Natural killer cell (primary cell): Measurements from ENCODE around the gene COL4A1. TPM values are rescaled to one million over a fixed set of nuclear protein-coding genes. Genes with fewer than 3 reads are reported as not detected.

Experiments used
- ATAC-seq, 3 donors: fragments of 150-1000 bp in 2 of 3; fragments of 200-7000 bp in 1 of 3; cut with Tn5 transposase; 1 replicate in 1 of 3; 2 replicates in 2 of 3; pipeline ENCODE4 v1.10.0; 2021; ENCODE audit warnings: mild to moderate bottlenecking in 2 of 3, moderate library complexity in 2 of 3
- DNase-seq, 2 donors: peaks; one replicate each; pipeline versions ENCODE4 v3.0.0 to v3.0.0-alpha.2; 2013 to 2021; ENCODE audit warnings: mixed read lengths in 1 of 2
- H3K27ac ChIP-seq: one replicate; pipeline ENCODE4 v1.5.1; 2013; ENCODE audit warnings: mild to moderate bottlenecking, low read length
- H3K27me3 ChIP-seq: one replicate; pipeline ENCODE4 v1.6.1; 2013; ENCODE audit warnings: low read length; ENCODE audit not compliant: control insufficient read depth, insufficient read depth
- H3K36me3 ChIP-seq: one replicate; pipeline ENCODE4 v1.6.1; 2013; ENCODE audit warnings: low read length; ENCODE audit not compliant: control insufficient read depth, insufficient read depth
- H3K4me1 ChIP-seq: one replicate; pipeline ENCODE4 v1.6.1; 2013; ENCODE audit warnings: low read length; ENCODE audit not compliant: control insufficient read depth, insufficient read depth
- H3K4me3 ChIP-seq: one replicate; pipeline ENCODE4 v1.5.1; 2013; ENCODE audit warnings: low read length
- H3K9me3 ChIP-seq: one replicate; pipeline ENCODE4 v1.6.1; 2013; ENCODE audit warnings: low read length; ENCODE audit not compliant: control insufficient read depth, insufficient read depth
- H3K27ac Mint-ChIP-seq, 2 donors: one replicate each; pipeline ENCODE4 v1.8.0; 2022; ENCODE audit warnings: mild to moderate bottlenecking in 2 of 2, mixed read lengths in 2 of 2, moderate library complexity in 1 of 2
- H3K27me3 Mint-ChIP-seq, 2 donors: one replicate each; pipeline ENCODE4 v1.8.0; 2022; ENCODE audit warnings: low read depth in 2 of 2, mixed read lengths in 2 of 2
- H3K36me3 Mint-ChIP-seq: one replicate; pipeline ENCODE4 v1.8.0; 2022; ENCODE audit warnings: mixed read lengths
- H3K4me1 Mint-ChIP-seq, 2 donors: one replicate each; pipeline ENCODE4 v1.8.0; 2022; ENCODE audit warnings: mixed read lengths in 2 of 2
- H3K4me3 Mint-ChIP-seq: one replicate; pipeline ENCODE4 v1.8.0; 2022; ENCODE audit warnings: mild to moderate bottlenecking, moderate library complexity, mixed read lengths
- H3K9me3 Mint-ChIP-seq, 2 donors: one replicate each; pipeline ENCODE4 v1.8.0; 2022; ENCODE audit warnings: mixed read lengths in 2 of 2
- WGBS: methylation state at CpG from one replicate; pipeline ENCODE4 v1.1.7; 2013; ENCODE audit warnings: missing lambda C conversion rate; ENCODE audit not compliant: insufficient coverage; 5-methylcytosine and 5-hydroxymethylcytosine counted together
- intact Hi-C: fragments of 100-400 bp; cut with micrococcal nuclease; formaldehyde crosslinking; loops from one replicate; pipeline ENCODE4 v1.14.2; 2022
- total RNA-seq, 4 donors: library from RNA; stranded (reverse); fragments of 120-200 nt in 1 of 4; gene quantifications; one replicate each; pipeline versions ENCODE4 v1.2.3 to v1.2.4, GENCODE V29; 2013 to 2022
- TF ChIP-seq, protein P1 (sequence below): fragments of 200-600 bp; IDR thresholded peaks from one replicate; pipeline ENCODE4 v1.8.0; 2022; ENCODE audit warnings: antibody characterized with exemption

COL4A1 gene
- total RNA-seq, 3 donors from 2014 or later (not counting 1 experiment from before 2014, with no cell fraction given): not detected

DNA sequence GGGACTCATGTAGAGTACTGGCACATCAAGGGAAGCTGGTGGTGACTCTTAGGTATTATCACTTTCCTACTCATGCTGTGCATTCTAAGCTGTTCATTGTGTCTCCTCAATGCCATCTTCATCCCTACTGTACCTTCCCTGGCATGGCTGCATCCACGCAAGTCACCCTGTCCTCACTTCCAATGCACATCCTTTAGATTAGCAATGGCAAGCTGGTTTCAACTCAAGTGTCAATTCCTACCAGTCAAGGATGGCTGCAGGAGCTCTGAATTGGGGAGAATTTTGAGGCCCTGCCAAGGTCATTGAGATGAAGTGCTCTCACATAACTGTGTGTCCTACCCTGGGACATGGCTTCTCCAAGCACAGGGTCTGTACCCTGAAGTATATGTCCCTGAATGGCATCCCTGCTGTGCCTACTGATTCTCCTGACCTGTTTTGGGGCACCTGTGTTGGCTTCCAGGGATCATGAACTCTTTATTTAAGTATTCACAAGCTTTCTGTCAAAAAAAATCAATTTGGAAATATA is 24.6 kb downstream of the COL4A1 start:
- no peak overlapping the region for H3K4me3 ChIP-seq
- H3K27me3 Mint-ChIP-seq: peaks cover 5 to 28% of the 10 kb centered on the region in 2 donors
- TF ChIP-seq, protein P1, sequence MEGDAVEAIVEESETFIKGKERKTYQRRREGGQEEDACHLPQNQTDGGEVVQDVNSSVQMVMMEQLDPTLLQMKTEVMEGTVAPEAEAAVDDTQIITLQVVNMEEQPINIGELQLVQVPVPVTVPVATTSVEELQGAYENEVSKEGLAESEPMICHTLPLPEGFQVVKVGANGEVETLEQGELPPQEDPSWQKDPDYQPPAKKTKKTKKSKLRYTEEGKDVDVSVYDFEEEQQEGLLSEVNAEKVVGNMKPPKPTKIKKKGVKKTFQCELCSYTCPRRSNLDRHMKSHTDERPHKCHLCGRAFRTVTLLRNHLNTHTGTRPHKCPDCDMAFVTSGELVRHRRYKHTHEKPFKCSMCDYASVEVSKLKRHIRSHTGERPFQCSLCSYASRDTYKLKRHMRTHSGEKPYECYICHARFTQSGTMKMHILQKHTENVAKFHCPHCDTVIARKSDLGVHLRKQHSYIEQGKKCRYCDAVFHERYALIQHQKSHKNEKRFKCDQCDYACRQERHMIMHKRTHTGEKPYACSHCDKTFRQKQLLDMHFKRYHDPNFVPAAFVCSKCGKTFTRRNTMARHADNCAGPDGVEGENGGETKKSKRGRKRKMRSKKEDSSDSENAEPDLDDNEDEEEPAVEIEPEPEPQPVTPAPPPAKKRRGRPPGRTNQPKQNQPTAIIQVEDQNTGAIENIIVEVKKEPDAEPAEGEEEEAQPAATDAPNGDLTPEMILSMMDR: no peak
- ATAC-seq (no peak), DNase-seq (no peak)
- no peak overlapping the region for H3K4me3 Mint-ChIP-seq
- intact Hi-C loops: no loop called here
- H3K27me3 ChIP-seq: no peaks in the 10 kb centered on the region
- H3K4me1 Mint-ChIP-seq: no peaks in the 10 kb centered on the region
- H3K36me3 Mint-ChIP-seq: no peaks in the 10 kb centered on the region
- no peaks in the 10 kb centered on the region for H3K9me3 ChIP-seq
- no peaks in the 10 kb centered on the region for H3K36me3 ChIP-seq
- no peaks in the 10 kb centered on the region for H3K4me1 ChIP-seq
- 100% methylated on average over 1 of the region's 1 CpG for WGBS
- no peak overlapping the region for H3K27ac Mint-ChIP-seq
- no peak overlapping the region for H3K27ac ChIP-seq
- H3K9me3 Mint-ChIP-seq: no peaks in the 10 kb centered on the region

DNA sequence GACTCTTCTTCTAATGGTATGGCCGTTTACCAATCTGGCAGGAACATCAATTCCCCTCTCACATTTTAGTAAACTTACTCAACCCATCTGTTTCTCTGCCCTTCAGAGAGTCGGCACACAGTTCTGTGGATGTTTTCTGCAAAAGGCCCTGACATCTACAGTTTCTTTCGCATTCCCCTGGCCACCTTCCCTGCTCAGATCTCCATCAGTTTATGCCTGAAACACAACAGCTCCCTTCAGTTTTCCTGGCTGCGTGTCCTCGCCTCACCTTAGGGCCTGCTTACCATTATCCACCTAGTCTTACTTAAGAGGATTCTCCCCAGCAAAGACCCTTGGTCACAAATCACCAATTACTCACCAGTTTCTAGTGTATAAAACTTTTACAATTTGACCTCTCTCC is 25.2 kb downstream of the COL4A1 start:
- no peak overlapping the region for H3K4me3 Mint-ChIP-seq
- intact Hi-C loops: no loop called here
- H3K4me1 ChIP-seq: no peaks in the 10 kb centered on the region
- H3K9me3 Mint-ChIP-seq: no peaks in the 10 kb centered on the region
- H3K27ac ChIP-seq: no peak overlapping the region
- 90% methylated on average over 5 of the region's 5 CpGs for WGBS
- ATAC-seq (no peak), DNase-seq (no peak)
- no peak overlapping the region for H3K4me3 ChIP-seq
- H3K4me1 Mint-ChIP-seq: no peaks in the 10 kb centered on the region
- TF ChIP-seq, protein P1: no peak
- H3K36me3 Mint-ChIP-seq: no peaks in the 10 kb centered on the region
- no peaks in the 10 kb centered on the region for H3K9me3 ChIP-seq
- H3K27ac Mint-ChIP-seq: no peak overlapping the region
- peaks cover 5 to 23% of the 10 kb centered on the region in 2 donors for H3K27me3 Mint-ChIP-seq
- H3K36me3 ChIP-seq: no peaks in the 10 kb centered on the region
- no peaks in the 10 kb centered on the region for H3K27me3 ChIP-seq

- no peaks in the 10 kb centered on the region for H3K9me3 ChIP-seq
- intact Hi-C loops: no loop called here
- Mint-ChIP-seq H3K36me3 (no peaks in the 10 kb centered on the region), H3K4me3 (no peak overlapping the region), H3K27ac (no peak overlapping the region), H3K9me3 (no peaks in the 10 kb centered on the region), H3K27me3 (peaks cover 5 to 23% of the 10 kb centered on the region in 2 donors), H3K4me1 (no peaks in the 10 kb centered on the region)
- H3K27ac ChIP-seq: no peak overlapping the region
- no peak for ATAC-seq
- H3K27me3 ChIP-seq: no peaks in the 10 kb centered on the region
- no peaks in the 10 kb centered on the region for H3K4me1 ChIP-seq
- TF ChIP-seq, protein P1: no peak
- H3K36me3 ChIP-seq: no peaks in the 10 kb centered on the region
- no peak overlapping the region for H3K4me3 ChIP-seq
- 78% methylated on average over 7 of the region's 7 CpGs for WGBS
- DNase-seq: no peak
Measured at GRCh38 chr13:110280985-110281688, 25.8 kb downstream of the COL4A1 start.
